ENCODE data around the gene ABCB11. TPM values are rescaled to one million over a fixed set of nuclear protein-coding genes. Genes with fewer than 3 reads are reported as not detected.
"Not testable (repeated sequence)": the region's sequence is repeated elsewhere in the genome, so short reads cannot be mapped to it uniquely, and the experiment has no call there.

Gene ABCB11
- total RNA-seq, 3 donors from 2014 or later: under 0.01 to 18.4 (median 0.66) TPM

DNA sequence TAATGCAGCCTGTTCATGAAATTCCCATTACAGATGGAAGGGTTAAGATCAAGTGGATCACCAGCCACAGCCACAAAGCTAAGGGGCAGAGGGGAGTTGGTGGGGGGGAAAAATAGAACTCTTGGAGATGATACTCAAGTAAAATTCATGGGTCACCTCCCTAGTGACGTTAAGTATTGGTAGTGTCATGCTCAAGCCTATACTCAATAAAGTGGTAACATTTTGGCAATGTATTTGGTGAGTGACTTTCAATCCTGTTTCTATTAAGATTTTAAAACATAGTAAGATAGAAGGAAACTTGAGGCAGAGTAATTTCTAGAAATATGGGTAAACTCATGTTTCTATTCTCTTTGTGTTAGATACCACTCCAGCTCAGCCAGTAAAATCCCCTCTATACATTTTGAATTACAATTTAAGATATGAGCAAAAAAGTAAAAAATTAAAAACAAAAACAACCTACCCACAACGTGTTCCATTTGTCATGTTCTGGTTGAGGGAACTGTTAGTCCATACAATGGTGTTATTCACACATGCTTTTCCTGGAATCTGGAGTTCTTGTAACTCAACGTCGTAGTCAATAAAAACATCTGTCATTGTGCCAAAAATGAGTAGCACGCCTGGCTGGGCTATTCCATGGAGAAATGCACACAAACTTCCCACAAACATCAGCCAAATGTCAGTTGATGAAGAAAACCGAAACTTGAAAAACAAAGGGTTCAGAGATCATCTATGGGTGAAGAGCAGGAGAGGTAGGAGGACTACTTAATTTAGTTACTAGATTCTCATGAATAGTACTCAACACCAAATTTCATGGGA, 18.1 kb downstream of the ABCB11 start:
- no peaks in the 10 kb centered on the region for H3K9me3 ChIP-seq
- H3K36me3 ChIP-seq: no peaks in the 10 kb centered on the region
- H3K27ac ChIP-seq: no peak overlapping the region
- DNase-seq (ENCODE audit: low spot score in 2 of 2): no peak
- H3K4me3 ChIP-seq: no peak overlapping the region
- H3K4me1 ChIP-seq: no peaks in the 10 kb centered on the region
- no peaks in the 10 kb centered on the region for H3K27me3 ChIP-seq
- TF ChIP-seq, protein P1, sequence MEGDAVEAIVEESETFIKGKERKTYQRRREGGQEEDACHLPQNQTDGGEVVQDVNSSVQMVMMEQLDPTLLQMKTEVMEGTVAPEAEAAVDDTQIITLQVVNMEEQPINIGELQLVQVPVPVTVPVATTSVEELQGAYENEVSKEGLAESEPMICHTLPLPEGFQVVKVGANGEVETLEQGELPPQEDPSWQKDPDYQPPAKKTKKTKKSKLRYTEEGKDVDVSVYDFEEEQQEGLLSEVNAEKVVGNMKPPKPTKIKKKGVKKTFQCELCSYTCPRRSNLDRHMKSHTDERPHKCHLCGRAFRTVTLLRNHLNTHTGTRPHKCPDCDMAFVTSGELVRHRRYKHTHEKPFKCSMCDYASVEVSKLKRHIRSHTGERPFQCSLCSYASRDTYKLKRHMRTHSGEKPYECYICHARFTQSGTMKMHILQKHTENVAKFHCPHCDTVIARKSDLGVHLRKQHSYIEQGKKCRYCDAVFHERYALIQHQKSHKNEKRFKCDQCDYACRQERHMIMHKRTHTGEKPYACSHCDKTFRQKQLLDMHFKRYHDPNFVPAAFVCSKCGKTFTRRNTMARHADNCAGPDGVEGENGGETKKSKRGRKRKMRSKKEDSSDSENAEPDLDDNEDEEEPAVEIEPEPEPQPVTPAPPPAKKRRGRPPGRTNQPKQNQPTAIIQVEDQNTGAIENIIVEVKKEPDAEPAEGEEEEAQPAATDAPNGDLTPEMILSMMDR (IDR thresholded peaks at IDR 0.05): no peak
- TF ChIP-seq POLR2A (IDR thresholded peaks at IDR 0.05) (no peak), POLR2AphosphoS5 (IDR thresholded peaks at IDR 0.05) (no peak)
- intact Hi-C loops (cut with DNase I; ENCODE audit: low total_unique reads): no loop called here

DNA sequence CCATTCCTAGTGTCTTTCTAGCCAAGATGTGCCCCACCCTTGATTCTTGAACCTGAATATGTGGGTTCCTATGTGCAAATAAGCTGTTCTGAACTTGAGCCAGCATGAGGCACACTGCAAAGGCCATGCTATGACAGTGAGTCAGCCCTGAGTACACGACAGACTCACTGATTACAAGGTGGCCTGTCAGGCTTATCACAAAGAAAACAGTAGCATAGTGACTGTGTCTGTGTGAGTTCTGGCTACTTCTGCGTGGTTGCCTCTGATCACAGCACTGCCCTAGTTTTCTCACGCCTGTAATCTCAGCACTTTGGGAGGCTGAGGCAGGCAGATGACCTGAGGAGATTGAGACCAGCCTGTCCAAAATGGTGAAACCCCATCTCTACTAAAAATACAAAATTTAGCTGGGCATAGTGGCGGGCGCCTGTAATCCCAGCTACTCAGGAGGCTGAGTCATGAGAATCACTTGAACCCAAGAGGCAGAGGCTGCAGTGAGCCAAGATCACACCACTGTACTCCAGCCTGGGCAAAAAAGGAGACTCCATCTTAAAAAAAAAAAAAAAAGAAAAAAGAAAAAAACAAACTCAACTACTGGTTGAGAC, 18.8 kb downstream of the ABCB11 start:
- H3K4me1 ChIP-seq; H3K36me3 ChIP-seq; H3K27ac ChIP-seq; H3K4me3 ChIP-seq; intact Hi-C loops (cut with DNase I; ENCODE audit: low total_unique reads); H3K27me3 ChIP-seq; DNase-seq (ENCODE audit: low spot score in 2 of 2); H3K9me3 ChIP-seq: not testable (repeated sequence)

DNA sequence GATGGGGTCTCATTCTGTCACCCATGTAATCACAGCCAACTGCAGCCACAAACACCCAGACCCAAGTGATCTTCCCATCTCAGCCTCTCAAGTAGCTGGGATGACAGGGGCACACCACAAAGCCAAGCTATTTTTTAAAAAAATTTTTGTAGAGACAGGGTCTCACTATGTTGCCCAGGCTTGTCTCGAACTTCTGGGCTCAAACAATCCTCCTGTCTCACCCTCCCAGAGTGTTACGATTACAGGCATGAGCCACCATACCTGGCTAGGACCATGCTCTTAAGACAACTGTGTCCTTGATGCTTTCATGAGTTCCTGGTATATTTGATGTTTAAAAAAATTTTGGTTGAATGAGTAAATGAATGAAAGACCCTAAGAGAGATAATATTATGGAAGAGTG, 19.4 kb downstream of the ABCB11 start:
- DNase-seq (ENCODE audit: low spot score in 2 of 2): no peak
- intact Hi-C loops (cut with DNase I; ENCODE audit: low total_unique reads): no loop called here
- Histone ChIP-seq H3K9me3 (no peaks in the 10 kb centered on the region), H3K4me3 (no peak overlapping the region), H3K27me3 (no peaks in the 10 kb centered on the region), H3K27ac (no peak overlapping the region), H3K4me1 (no peaks in the 10 kb centered on the region), H3K36me3 (no peaks in the 10 kb centered on the region)
- TF ChIP-seq, protein P1 (IDR thresholded peaks at IDR 0.05): no peak
- TF ChIP-seq POLR2AphosphoS5 (IDR thresholded peaks at IDR 0.05) (no peak), POLR2A (IDR thresholded peaks at IDR 0.05) (no peak)

- Histone ChIP-seq H3K27me3 (no peaks in the 10 kb centered on the region), H3K36me3 (no peaks in the 10 kb centered on the region), H3K27ac (no peak overlapping the region), H3K4me1 (no peaks in the 10 kb centered on the region), H3K9me3 (no peaks in the 10 kb centered on the region), H3K4me3 (no peak overlapping the region)
- DNase-seq (ENCODE audit: low spot score in 2 of 2): no peak
- intact Hi-C loops (cut with DNase I; ENCODE audit: low total_unique reads): no loop called here
- TF ChIP-seq POLR2A (IDR thresholded peaks at IDR 0.05) (no peak), POLR2AphosphoS5 (IDR thresholded peaks at IDR 0.05) (no peak)
- TF ChIP-seq, protein P1 (IDR thresholded peaks at IDR 0.05): no peak
Measured at GRCh38 chr2:169010633-169011460, 20.3 kb downstream of the ABCB11 start.

GRCh38 chr2:169009865-169010579, 21.1 kb downstream of the ABCB11 start:
- H3K9me3 ChIP-seq: no peaks in the 10 kb centered on the region
- TF ChIP-seq POLR2A (IDR thresholded peaks at IDR 0.05) (no peak), POLR2AphosphoS5 (IDR thresholded peaks at IDR 0.05) (no peak)
- TF ChIP-seq, protein P1 (IDR thresholded peaks at IDR 0.05): no peak
- no peak for DNase-seq (ENCODE audit: low spot score in 2 of 2)
- H3K4me1 ChIP-seq: no peaks in the 10 kb centered on the region
- H3K36me3 ChIP-seq: no peaks in the 10 kb centered on the region
- no peaks in the 10 kb centered on the region for H3K27me3 ChIP-seq
- no peak overlapping the region for H3K27ac ChIP-seq
- intact Hi-C loops (cut with DNase I; ENCODE audit: low total_unique reads): no loop called here
- no peak overlapping the region for H3K4me3 ChIP-seq

Measured in breast epithelium (tissue), 4 donors.